ENCODE data around the gene CDC16. TPM values are rescaled to one million over a fixed set of nuclear protein-coding genes. Genes with fewer than 3 reads are reported as not detected.

Gene CDC16
- total and polyA plus RNA-seq, 2 experiments from 2014 or later: 57.8 to 58.5 TPM

GRCh38 chr13:114225610-114226009 lies 9.1 kb upstream of the CDC16 start:
- no peak overlapping the region for H2AFZ ChIP-seq
- H3K9me2 ChIP-seq (replicated peaks; ENCODE audit: insufficient read depth): no peaks in the 10 kb centered on the region
- no peaks in the 10 kb centered on the region for H3K36me3 ChIP-seq (replicated peaks; ENCODE audit: insufficient read depth, low read depth)
- DNase-seq (ENCODE audit: low spot score): no peak
- peaks cover 9% of the 10 kb centered on the region for H3K4me1 ChIP-seq (ENCODE audit: insufficient read depth)
- no peaks in the 10 kb centered on the region for H3K9me3 ChIP-seq (ENCODE audit: low read depth)
- no peak overlapping the region for H3K4me2 ChIP-seq
- no peak for TF ChIP-seq CTCF (IDR thresholded peaks at IDR 0.05; ENCODE audit: poor library complexity)
- no peak for TF ChIP-seq EZH2 (IDR thresholded peaks at IDR 0.05; ENCODE audit: borderline replicate concordance)
- no peak for TF ChIP-seq EZH2phosphoT487 (IDR thresholded peaks at IDR 0.05; ENCODE audit: low read depth, severe bottlenecking, unreplicated experiment)
- H3K4me3 ChIP-seq: no peak overlapping the region
- WGBS (ENCODE audit: low lambda C conversion rate, missing lambda C conversion rate): 93% methylated on average over 2 of the region's 8 CpGs
- no peaks in the 10 kb centered on the region for H4K20me1 ChIP-seq (ENCODE audit: insufficient read depth, poor library complexity, severe bottlenecking)
- H3K27me3 ChIP-seq: peaks cover 4% of the 10 kb centered on the region
- no peaks in the 10 kb centered on the region for H3K79me2 ChIP-seq
- H3K27ac ChIP-seq: no peak overlapping the region

- H3K36me3 ChIP-seq (replicated peaks; ENCODE audit: insufficient read depth, low read depth): no peaks in the 10 kb centered on the region
- DNase-seq (ENCODE audit: low spot score): no peak
- no peak overlapping the region for H2AFZ ChIP-seq
- peaks cover 9% of the 10 kb centered on the region for H3K4me1 ChIP-seq (ENCODE audit: insufficient read depth)
- no peaks in the 10 kb centered on the region for H3K79me2 ChIP-seq
- no peaks in the 10 kb centered on the region for H3K9me3 ChIP-seq (ENCODE audit: low read depth)
- H3K4me3 ChIP-seq: no peak overlapping the region
- H4K20me1 ChIP-seq (ENCODE audit: insufficient read depth, poor library complexity, severe bottlenecking): no peaks in the 10 kb centered on the region
- no peak overlapping the region for H3K27ac ChIP-seq
- H3K27me3 ChIP-seq: peaks cover 7% of the 10 kb centered on the region
- no peak for TF ChIP-seq EZH2phosphoT487 (IDR thresholded peaks at IDR 0.05; ENCODE audit: low read depth, severe bottlenecking, unreplicated experiment)
- no peak for TF ChIP-seq CTCF (IDR thresholded peaks at IDR 0.05; ENCODE audit: poor library complexity)
- no peak for TF ChIP-seq EZH2 (IDR thresholded peaks at IDR 0.05; ENCODE audit: borderline replicate concordance)
- H3K9me2 ChIP-seq (replicated peaks; ENCODE audit: insufficient read depth): no peaks in the 10 kb centered on the region
- no peak overlapping the region for H3K4me2 ChIP-seq
- WGBS (ENCODE audit: low lambda C conversion rate, missing lambda C conversion rate): 82% methylated on average over 7 of the region's 11 CpGs
These were observed 8.6 kb upstream of the CDC16 start for GRCh38 chr13:114226088-114226487.

- Histone ChIP-seq H3K79me2 (no peaks in the 10 kb centered on the region), H2AFZ (no peak overlapping the region), H3K9me3 (ENCODE audit: low read depth) (no peaks in the 10 kb centered on the region), H3K9me2 (replicated peaks; ENCODE audit: insufficient read depth) (no peaks in the 10 kb centered on the region), H4K20me1 (ENCODE audit: insufficient read depth, poor library complexity, severe bottlenecking) (no peaks in the 10 kb centered on the region), H3K36me3 (replicated peaks; ENCODE audit: insufficient read depth, low read depth) (no peaks in the 10 kb centered on the region), H3K27ac (no peak overlapping the region), H3K27me3 (peaks cover 7% of the 10 kb centered on the region), H3K4me1 (ENCODE audit: insufficient read depth) (peaks cover 9% of the 10 kb centered on the region), H3K4me3 (no peak overlapping the region), H3K4me2 (no peak overlapping the region)
- TF ChIP-seq CTCF (IDR thresholded peaks at IDR 0.05; ENCODE audit: poor library complexity) (peak; percentile 97), EZH2phosphoT487 (IDR thresholded peaks at IDR 0.05; ENCODE audit: low read depth, severe bottlenecking, unreplicated experiment) (no peak)
- peak; percentile 91 for DNase-seq (ENCODE audit: low spot score)
- WGBS (ENCODE audit: low lambda C conversion rate, missing lambda C conversion rate): 7% methylated on average over 15 of the region's 19 CpGs
These were observed 7.9 kb upstream of the CDC16 start for GRCh38 chr13:114226699-114227323.

All from hepatocyte (in vitro differentiated cells).